Measurements from ENCODE around the gene EEF1AKMT4.

EEF1AKMT4 gene

DNA sequence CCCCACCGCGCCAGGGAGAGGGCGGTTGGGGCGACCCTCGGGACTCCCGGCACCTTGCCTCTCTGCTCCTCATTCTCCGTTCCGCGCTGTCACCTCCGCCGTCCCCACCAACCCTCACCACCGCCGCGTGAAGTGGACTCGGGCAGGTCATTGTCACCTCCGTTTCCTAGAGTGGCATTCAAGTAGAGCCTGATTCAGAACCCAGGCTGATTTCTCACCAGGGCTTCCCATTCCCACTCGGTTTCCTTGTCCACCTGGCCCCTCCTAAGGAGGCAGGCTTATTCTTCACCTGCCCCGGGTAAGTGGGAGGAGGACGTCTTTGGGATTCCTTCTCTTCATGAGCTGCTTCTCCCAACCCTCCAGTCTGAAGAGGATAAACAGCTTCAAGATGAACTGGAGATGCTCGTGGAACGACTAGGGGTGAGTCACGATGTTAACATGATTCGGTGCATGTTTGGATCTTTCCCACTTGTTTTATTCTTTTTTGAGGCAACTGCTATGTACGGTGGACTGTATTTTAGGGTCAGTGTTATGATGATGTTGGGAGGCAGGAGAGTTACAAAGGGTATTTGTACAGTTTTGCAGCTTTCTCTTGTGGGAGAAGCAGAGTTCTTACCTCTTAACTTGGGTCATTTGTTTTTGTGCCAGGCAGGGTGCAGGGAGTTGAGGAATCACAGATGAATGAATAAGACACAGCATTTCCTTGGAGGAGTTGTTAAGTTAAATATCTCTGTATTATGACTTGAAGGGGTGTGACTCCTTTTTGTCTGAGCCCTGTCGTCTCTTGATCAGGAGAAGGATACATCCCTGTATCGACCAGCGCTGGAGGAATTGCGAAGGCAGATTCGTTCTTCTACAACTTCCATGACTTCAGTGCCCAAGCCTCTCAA, 50.3 kb downstream of the EEF1AKMT4 start:
- no peak for DNase-seq (ENCODE audit: low read depth)

- DNase-seq (ENCODE audit: low read depth): no peak
Observed at GRCh38 chr3:184300378-184300720, 50.9 kb downstream of the EEF1AKMT4 start.

DNA sequence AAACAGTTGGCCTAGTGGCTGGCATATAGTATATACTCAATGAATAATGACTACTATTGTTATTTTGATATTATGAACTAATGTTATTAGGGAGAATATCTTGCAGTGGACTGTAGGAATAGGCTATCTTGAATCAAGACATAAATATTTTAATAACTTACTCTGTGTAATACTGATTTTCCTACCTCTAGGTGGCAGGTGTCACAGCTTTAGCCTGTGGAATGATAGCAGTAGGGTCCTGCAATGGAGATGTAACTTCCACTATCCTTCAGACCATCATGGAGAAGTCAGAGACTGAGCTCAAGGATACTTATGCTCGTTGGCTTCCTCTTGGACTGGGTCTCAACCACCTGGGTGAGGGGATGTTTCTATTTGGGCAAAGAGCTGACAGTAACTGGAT, 56.1 kb downstream of the EEF1AKMT4 start:
- no peak for DNase-seq (ENCODE audit: low read depth)

GRCh38 chr3:184306341-184306972, 57.0 kb downstream of the EEF1AKMT4 start:
- DNase-seq (ENCODE audit: low read depth): no peak

- no peak for DNase-seq (ENCODE audit: low read depth)
Observed at GRCh38 chr3:184307915-184308314, 58.4 kb downstream of the EEF1AKMT4 start.

Data from GM04503 (cell line).